Naive thymus-derived CD4-positive, alpha-beta T cell (primary cell): Measurements from ENCODE around the gene FCHO2. TPM values are rescaled to one million over a fixed set of nuclear protein-coding genes. Genes with fewer than 3 reads are reported as not detected.
A peak's percentile ranks its signal among the peaks of the same experiment; 100 is the strongest.

ENCODE experiments used
- ATAC-seq: fragments of 150-1000 bp; cut with Tn5 transposase; 2 replicates; pipeline ENCODE4 v1.10.0; 2021; ENCODE audit warnings: mild to moderate bottlenecking, moderate library complexity
- CTCF ChIA-PET: fragments of 350-600 bp; sonication (Branson Sonifier 250); formaldehyde crosslinking; loops from one replicate; lab custom pipeline; 2021; ENCODE audit warnings: antibody characterized with exemption; lab: Charles Lee
- POLR2A ChIA-PET: fragments of 350-600 bp; sonication (Branson Sonifier 250); formaldehyde crosslinking; loops from one replicate; lab custom pipeline; 2021; ENCODE audit warnings: antibody characterized with exemption, inconsistent platforms; lab: Charles Lee
- DNase-seq, 9 donors: peaks; one replicate each; pipeline versions ENCODE4 v3.0.0 to v3.0.0-alpha.2; 2020 to 2022; ENCODE audit warnings: mixed read lengths in 1 of 9
- H3K27ac ChIP-seq: one replicate; pipeline ENCODE4 v1.7.0; 2013; ENCODE audit warnings: mild to moderate bottlenecking, low read depth, low read length, moderate library complexity
- H3K27me3 ChIP-seq, 2 donors: one replicate each; pipeline ENCODE4 v1.7.0; 2013; ENCODE audit warnings: low read length in 2 of 2, mild to moderate bottlenecking in 2 of 2, moderate library complexity in 2 of 2; ENCODE audit not compliant: control insufficient read depth in 2 of 2, insufficient read depth in 2 of 2
- H3K36me3 ChIP-seq, 3 experiments: 1 replicate in 2 of 3; 2 replicates in 1 of 3; pipeline ENCODE4 v1.7.0; 2013; ENCODE audit warnings: low read length in 3 of 3, mild to moderate bottlenecking in 3 of 3, moderate library complexity in 1 of 3; ENCODE audit not compliant: insufficient read depth in 3 of 3, control insufficient read depth in 2 of 3
- H3K4me1 ChIP-seq, 2 donors: one replicate each; pipeline ENCODE4 v1.7.0; 2013; ENCODE audit warnings: low read length in 2 of 2, mild to moderate bottlenecking in 2 of 2, moderate library complexity in 1 of 2; ENCODE audit not compliant: control insufficient read depth in 2 of 2, insufficient read depth in 2 of 2
- H3K4me3 ChIP-seq: 2 replicates; pipeline ENCODE4 v1.7.0; 2013; ENCODE audit warnings: mild to moderate bottlenecking, low read length
- H3K9me3 ChIP-seq, 3 experiments: 1 replicate in 2 of 3; 2 replicates in 1 of 3; pipeline ENCODE4 v1.7.0; 2013; ENCODE audit warnings: low read length in 3 of 3; ENCODE audit not compliant: control insufficient read depth in 2 of 3
- H3K27ac Mint-ChIP-seq, 9 donors: one replicate each; pipeline ENCODE4 v1.8.0; 2020 to 2022; ENCODE audit warnings: mixed read lengths in 9 of 9, mild to moderate bottlenecking in 8 of 9, moderate library complexity in 5 of 9, inconsistent platforms in 2 of 9
- H3K27me3 Mint-ChIP-seq, 5 donors: one replicate each; pipeline ENCODE4 v1.8.0; 2021 to 2022; ENCODE audit warnings: mixed read lengths in 5 of 5, mild to moderate bottlenecking in 1 of 5
- H3K36me3 Mint-ChIP-seq, 5 donors: one replicate each; pipeline ENCODE4 v1.8.0; 2020 to 2022; ENCODE audit warnings: mixed read lengths in 5 of 5, mild to moderate bottlenecking in 3 of 5, inconsistent platforms in 1 of 5
- H3K4me1 Mint-ChIP-seq, 7 donors: one replicate each; pipeline ENCODE4 v1.8.0; 2020 to 2022; ENCODE audit warnings: mixed read lengths in 7 of 7, mild to moderate bottlenecking in 3 of 7, inconsistent platforms in 1 of 7
- H3K4me3 Mint-ChIP-seq, 10 donors: one replicate each; pipeline ENCODE4 v1.8.0; 2020 to 2022; ENCODE audit warnings: mild to moderate bottlenecking in 10 of 10, mixed read lengths in 10 of 10, moderate library complexity in 6 of 10, inconsistent platforms in 2 of 10
- H3K9me3 Mint-ChIP-seq, 11 donors: one replicate each; pipeline ENCODE4 v1.8.0; 2020 to 2022; ENCODE audit warnings: mixed read lengths in 11 of 11, mild to moderate bottlenecking in 4 of 11, inconsistent platforms in 1 of 11, moderate library complexity in 1 of 11
- intact Hi-C, 2 donors: fragments of 100-400 bp; cut with micrococcal nuclease; formaldehyde crosslinking; loops; one replicate each; pipeline ENCODE4 v1.15.1; 2023
- polyA plus RNA-seq, 2 donors: library from polyadenylated mRNA; unstranded; fragments of 300-500 nt; fragmentation: Illumina TruSeq; gene quantifications; one replicate each; pipeline ENCODE4 v1.2.3, GENCODE V29; 2021
- total RNA-seq, 6 experiments: library from RNA in 5 of 6; stranded (reverse) in 5 of 6; gene quantifications; 1 replicate in 5 of 6; 2 replicates in 1 of 6; pipeline ENCODE4 v1.2.3 and lab custom pipeline; 2021 to 2026

The FCHO2 gene
- total and polyA plus RNA-seq, 7 experiments from 2014 or later, result 0.30 to 7.1 (median 1.8) TPM

DNA sequence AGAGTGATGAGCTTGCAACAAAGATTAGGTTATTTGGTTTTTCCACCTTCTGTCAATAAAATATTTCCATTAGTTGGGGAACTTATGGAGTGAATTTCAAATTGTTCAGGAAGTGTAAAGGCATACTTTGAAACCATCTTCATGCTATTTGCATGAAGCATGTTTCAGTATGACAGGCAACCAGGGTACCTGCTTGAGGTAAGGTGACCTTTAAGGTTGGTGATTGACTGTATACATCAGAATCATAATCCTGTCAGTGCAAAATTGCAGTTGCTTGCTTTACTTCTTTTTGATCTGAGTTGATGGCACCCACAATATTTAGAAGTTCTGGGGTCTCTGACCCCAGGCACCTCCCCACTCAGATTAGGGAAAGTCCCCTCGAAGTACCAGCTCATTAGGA, 138.6 kb downstream of the FCHO2 start:
- H3K9me3 ChIP-seq, result peaks cover 0 to 5% (median 0%) of the 10 kb centered on the region in 3 experiments
- H3K4me3 Mint-ChIP-seq, result no peak overlapping the region
- no peak overlapping the region for H3K27ac Mint-ChIP-seq
- DNase-seq (no peak), ATAC-seq (no peak)
- no peaks in the 10 kb centered on the region for H3K4me1 Mint-ChIP-seq
- H3K27me3 Mint-ChIP-seq, result peaks cover 11 to 27% (median 15%) of the 10 kb centered on the region in 5 donors
- CTCF ChIA-PET, result no interaction called here
- intact Hi-C loops, result no loop called here
- H3K4me3 ChIP-seq, result no peak overlapping the region
- no peaks in the 10 kb centered on the region for H3K36me3 ChIP-seq
- peaks cover 0 to 27% (median 6%) of the 10 kb centered on the region in 11 donors for H3K9me3 Mint-ChIP-seq
- POLR2A ChIA-PET, result no interaction called here
- no peak overlapping the region for H3K27ac ChIP-seq
- no peaks in the 10 kb centered on the region for H3K27me3 ChIP-seq
- H3K4me1 ChIP-seq, result no peaks in the 10 kb centered on the region
- H3K36me3 Mint-ChIP-seq, result peaks cover 0 to 4% (median 0%) of the 10 kb centered on the region in 5 donors

DNA sequence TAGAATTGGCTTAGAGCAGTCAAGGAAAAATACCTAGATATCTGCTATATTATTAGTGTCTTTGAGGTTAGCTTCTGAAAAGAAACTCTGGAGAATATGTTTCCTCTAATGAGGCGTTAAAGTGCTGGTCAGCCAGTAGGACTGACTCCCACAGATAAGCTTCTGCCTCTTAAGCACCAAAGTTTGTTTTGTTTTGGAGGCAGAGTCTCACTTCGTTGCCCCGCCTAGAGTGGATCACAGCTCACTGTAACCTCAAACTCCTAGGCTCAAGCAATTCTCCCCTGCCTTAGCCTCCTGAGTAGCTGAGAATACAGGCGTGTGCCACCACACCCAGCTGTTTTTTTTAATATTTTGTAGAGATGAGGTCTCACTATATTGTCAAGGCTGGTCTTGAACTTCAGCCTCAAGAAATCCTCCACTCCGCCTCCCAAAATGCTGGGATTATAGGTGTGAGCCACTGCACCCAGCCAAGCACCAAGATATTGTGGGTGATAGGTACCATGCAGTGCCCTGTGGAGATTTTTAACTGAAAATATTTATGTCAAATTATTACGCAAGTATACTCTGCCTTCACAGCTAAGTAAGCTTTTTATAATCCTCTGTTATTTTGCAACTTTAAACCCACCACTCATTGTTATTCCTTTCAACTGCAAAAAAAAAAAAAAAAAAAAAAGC, 139.9 kb downstream of the FCHO2 start:
- Histone ChIP-seq H3K27ac (no peak overlapping the region), H3K27me3 (no peaks in the 10 kb centered on the region), H3K4me1 (no peaks in the 10 kb centered on the region), H3K36me3 (no peaks in the 10 kb centered on the region), H3K9me3 (peaks cover 0 to 5% (median 0%) of the 10 kb centered on the region in 3 experiments), H3K4me3 (no peak overlapping the region)
- Mint-ChIP-seq H3K4me3 (no peak overlapping the region), H3K36me3 (peaks cover 0 to 4% (median 0%) of the 10 kb centered on the region in 5 donors), H3K9me3 (peaks cover 0 to 27% (median 6%) of the 10 kb centered on the region in 11 donors), H3K27me3 (peaks cover 11 to 35% (median 16%) of the 10 kb centered on the region in 5 donors), H3K4me1 (no peaks in the 10 kb centered on the region), H3K27ac (no peak overlapping the region)
- intact Hi-C loops, result no loop called here
- CTCF ChIA-PET, result no interaction called here
- no peak for DNase-seq
- ATAC-seq, result peak; percentile 29
- POLR2A ChIA-PET, result no interaction called here

DNA sequence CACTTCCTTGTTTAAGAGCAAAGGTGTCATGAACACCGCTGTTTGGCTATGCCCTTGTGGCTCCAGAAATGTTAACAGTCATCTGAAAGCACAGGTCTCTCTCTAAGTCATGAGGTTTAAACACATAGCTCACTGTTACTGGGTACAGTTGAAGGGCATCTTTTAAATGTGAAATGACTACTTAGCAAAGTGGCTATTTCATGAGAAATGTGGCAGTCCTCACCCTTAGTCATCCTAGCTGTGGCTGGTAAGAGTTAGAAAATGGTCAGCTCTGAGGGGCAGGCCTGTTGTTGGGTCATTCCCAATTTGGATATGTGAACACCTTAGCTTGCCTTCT, 140.4 kb downstream of the FCHO2 start:
- H3K27ac Mint-ChIP-seq, result no peak overlapping the region
- Histone ChIP-seq H3K36me3 (no peaks in the 10 kb centered on the region), H3K4me3 (no peak overlapping the region), H3K9me3 (peaks cover 0 to 5% (median 0%) of the 10 kb centered on the region in 3 experiments), H3K27me3 (no peaks in the 10 kb centered on the region), H3K4me1 (no peaks in the 10 kb centered on the region), H3K27ac (no peak overlapping the region)
- peaks cover 0 to 4% (median 0%) of the 10 kb centered on the region in 5 donors for H3K36me3 Mint-ChIP-seq
- intact Hi-C loops, result no loop called here
- POLR2A ChIA-PET, result no interaction called here
- no peak overlapping the region for H3K4me3 Mint-ChIP-seq
- H3K27me3 Mint-ChIP-seq, result peaks cover 8 to 36% (median 15%) of the 10 kb centered on the region in 5 donors
- no peak for DNase-seq
- CTCF ChIA-PET, result no interaction called here
- no peaks in the 10 kb centered on the region for H3K4me1 Mint-ChIP-seq
- H3K9me3 Mint-ChIP-seq, result peaks cover 0 to 27% (median 6%) of the 10 kb centered on the region in 11 donors
- ATAC-seq, result peak; percentile 54

DNA sequence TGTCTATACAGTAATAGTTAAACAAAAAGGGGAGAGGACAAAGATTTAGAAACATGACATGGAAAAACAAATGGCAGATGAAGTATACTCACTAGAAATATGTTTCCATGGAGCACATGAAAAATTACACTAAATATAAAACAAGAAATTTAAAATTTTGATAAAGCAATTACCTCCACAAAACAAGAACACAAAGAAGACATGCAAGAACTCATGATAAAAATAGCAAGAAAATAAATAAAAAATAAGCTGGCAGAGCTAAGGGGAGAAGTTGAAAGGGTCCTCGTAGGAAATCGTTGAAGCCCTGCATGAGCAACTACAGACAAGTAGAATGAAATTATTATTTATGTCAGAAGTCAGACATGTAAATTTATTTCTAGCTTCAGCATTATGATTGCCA, 141.9 kb downstream of the FCHO2 start:
- ATAC-seq (no peak), DNase-seq (no peak)
- Histone ChIP-seq H3K4me3 (no peak overlapping the region), H3K36me3 (no peaks in the 10 kb centered on the region), H3K27me3 (no peaks in the 10 kb centered on the region), H3K4me1 (no peaks in the 10 kb centered on the region), H3K27ac (no peak overlapping the region), H3K9me3 (peaks cover 0 to 5% (median 0%) of the 10 kb centered on the region in 3 experiments)
- H3K36me3 Mint-ChIP-seq, result peaks cover 0 to 4% (median 0%) of the 10 kb centered on the region in 5 donors
- H3K4me3 Mint-ChIP-seq, result no peak overlapping the region
- ChIA-PET POLR2A (no interaction called here), CTCF (no interaction called here)
- peaks cover 0 to 27% (median 6%) of the 10 kb centered on the region in 11 donors for H3K9me3 Mint-ChIP-seq
- H3K4me1 Mint-ChIP-seq, result no peaks in the 10 kb centered on the region
- peaks cover 2 to 41% (median 13%) of the 10 kb centered on the region in 5 donors for H3K27me3 Mint-ChIP-seq
- intact Hi-C loops, result no loop called here
- H3K27ac Mint-ChIP-seq, result no peak overlapping the region

DNA sequence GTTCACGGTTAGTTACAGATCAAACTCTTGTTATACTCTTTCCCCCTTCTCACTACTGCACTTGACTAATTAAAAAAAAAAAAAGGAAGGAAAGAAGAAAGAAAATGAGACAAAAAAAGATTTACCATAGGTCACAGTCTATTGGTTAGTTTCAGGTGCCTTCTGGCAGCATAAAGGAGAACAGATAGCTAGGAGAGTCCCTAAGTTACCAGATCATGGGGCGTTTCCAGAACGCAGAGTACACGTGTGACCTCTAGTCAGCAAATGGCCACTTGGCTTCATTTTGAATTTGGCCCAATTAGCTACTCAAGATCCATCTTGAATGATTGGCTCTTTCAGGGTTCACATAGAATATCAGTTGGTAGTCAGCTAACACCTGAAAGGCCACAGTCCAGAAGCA, 144.3 kb downstream of the FCHO2 start:
- intact Hi-C loops, result no loop called here
- POLR2A ChIA-PET, result no interaction called here
- H3K27ac ChIP-seq, result no peak overlapping the region
- no peaks in the 10 kb centered on the region for H3K36me3 ChIP-seq
- H3K4me3 Mint-ChIP-seq, result no peak overlapping the region
- H3K9me3 Mint-ChIP-seq, result peaks cover 0 to 27% (median 6%) of the 10 kb centered on the region in 11 donors
- CTCF ChIA-PET, result no interaction called here
- H3K27me3 Mint-ChIP-seq, result peaks cover 10 to 43% (median 19%) of the 10 kb centered on the region in 5 donors
- no peaks in the 10 kb centered on the region for H3K4me1 Mint-ChIP-seq
- DNase-seq (no peak), ATAC-seq (no peak)
- H3K27ac Mint-ChIP-seq, result no peak overlapping the region
- H3K4me3 ChIP-seq, result no peak overlapping the region
- no peaks in the 10 kb centered on the region for H3K4me1 ChIP-seq
- peaks cover 0 to 5% (median 0%) of the 10 kb centered on the region in 3 experiments for H3K9me3 ChIP-seq
- H3K36me3 Mint-ChIP-seq, result peaks cover 0 to 4% (median 0%) of the 10 kb centered on the region in 5 donors
- H3K27me3 ChIP-seq, result no peaks in the 10 kb centered on the region

DNA sequence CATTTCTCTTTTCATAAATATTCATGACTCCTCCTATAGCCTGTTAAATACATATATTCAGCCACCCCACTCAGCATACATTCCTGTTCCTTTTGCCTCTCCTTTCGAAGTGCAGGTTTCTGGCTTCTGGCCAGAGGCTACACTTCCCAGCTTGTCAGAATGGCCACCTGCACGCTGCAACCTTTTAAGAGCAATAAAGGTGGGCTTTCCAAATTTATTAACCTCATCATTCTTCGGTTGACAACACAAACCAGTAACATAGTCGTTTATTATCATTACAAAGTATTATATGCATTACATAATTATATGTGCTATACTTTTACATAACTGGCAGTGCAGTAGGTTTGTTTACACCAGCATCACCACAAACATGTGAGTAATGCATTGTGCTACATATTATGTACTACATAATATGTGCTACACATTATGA, 148.0 kb downstream of the FCHO2 start:
- H3K4me3 ChIP-seq, result no peak overlapping the region
- H3K4me1 ChIP-seq, result no peaks in the 10 kb centered on the region
- CTCF ChIA-PET, result no interaction called here
- no peak overlapping the region for H3K27ac ChIP-seq
- no peak overlapping the region for H3K4me3 Mint-ChIP-seq
- POLR2A ChIA-PET, result no interaction called here
- H3K27me3 Mint-ChIP-seq, result peaks cover 17 to 46% (median 30%) of the 10 kb centered on the region in 5 donors
- H3K36me3 Mint-ChIP-seq, result peaks cover 0 to under 1% (median 0%) of the 10 kb centered on the region in 5 donors
- no peaks in the 10 kb centered on the region for H3K9me3 ChIP-seq
- H3K27ac Mint-ChIP-seq, result no peak overlapping the region
- H3K4me1 Mint-ChIP-seq, result no peaks in the 10 kb centered on the region
- intact Hi-C loops, result no loop called here
- no peaks in the 10 kb centered on the region for H3K36me3 ChIP-seq
- ATAC-seq (no peak), DNase-seq (no peak)
- H3K27me3 ChIP-seq, result no peaks in the 10 kb centered on the region
- H3K9me3 Mint-ChIP-seq, result peaks cover 0 to 10% (median 5%) of the 10 kb centered on the region in 11 donors

DNA sequence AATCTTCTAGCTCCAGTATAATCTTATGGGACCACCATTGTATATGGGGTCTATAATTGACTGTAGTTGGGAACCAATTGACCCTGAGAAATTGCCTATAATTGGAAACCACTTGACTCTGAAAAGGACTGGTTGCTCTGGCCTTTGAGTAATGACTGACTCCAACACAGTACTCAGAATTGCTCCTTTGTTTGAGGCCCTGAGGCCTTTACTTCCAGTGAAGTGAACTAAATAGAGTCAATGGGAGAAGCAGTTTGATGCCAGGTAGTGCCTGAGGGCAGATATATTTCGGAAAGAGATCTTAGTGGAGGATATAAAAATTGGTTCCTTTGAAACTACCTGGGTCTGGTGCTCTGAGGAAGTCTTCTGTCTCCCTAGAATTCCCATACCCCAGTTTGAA, 148.5 kb downstream of the FCHO2 start:
- CTCF ChIA-PET, result no interaction called here

More for the DNA sequence above, 148.5 kb downstream of the FCHO2 start:
- Mint-ChIP-seq H3K27me3 (peaks cover 21 to 50% (median 34%) of the 10 kb centered on the region in 5 donors), H3K4me3 (no peak overlapping the region), H3K36me3 (no peaks in the 10 kb centered on the region), H3K27ac (no peak overlapping the region), H3K9me3 (peaks cover 0 to 11% (median 6%) of the 10 kb centered on the region in 11 donors), H3K4me1 (no peaks in the 10 kb centered on the region)
- intact Hi-C loops, result no loop called here
- no peaks in the 10 kb centered on the region for H3K27me3 ChIP-seq
- no peak for DNase-seq
- H3K36me3 ChIP-seq, result no peaks in the 10 kb centered on the region
- POLR2A ChIA-PET, result no interaction called here
- no peak overlapping the region for H3K27ac ChIP-seq
- no peak overlapping the region for H3K4me3 ChIP-seq
- H3K9me3 ChIP-seq, result no peaks in the 10 kb centered on the region
- H3K4me1 ChIP-seq, result no peaks in the 10 kb centered on the region
- ATAC-seq, result no peak
